ENCODE data around the gene ZSWIM4. TPM values are rescaled to one million over a fixed set of nuclear protein-coding genes. Genes with fewer than 3 reads are reported as not detected.

ZSWIM4 gene
- total and polyA plus RNA-seq, 8 donors: 2.2 to 14.0 (median 3.9) TPM

- TF ChIP-seq EP300 (IDR thresholded peaks at IDR 0.05) (no peak), POLR2A (IDR thresholded peaks at IDR 0.05) (no peak), POLR2AphosphoS5 (IDR thresholded peaks at IDR 0.05) (no peak)
- TF ChIP-seq, protein P1, sequence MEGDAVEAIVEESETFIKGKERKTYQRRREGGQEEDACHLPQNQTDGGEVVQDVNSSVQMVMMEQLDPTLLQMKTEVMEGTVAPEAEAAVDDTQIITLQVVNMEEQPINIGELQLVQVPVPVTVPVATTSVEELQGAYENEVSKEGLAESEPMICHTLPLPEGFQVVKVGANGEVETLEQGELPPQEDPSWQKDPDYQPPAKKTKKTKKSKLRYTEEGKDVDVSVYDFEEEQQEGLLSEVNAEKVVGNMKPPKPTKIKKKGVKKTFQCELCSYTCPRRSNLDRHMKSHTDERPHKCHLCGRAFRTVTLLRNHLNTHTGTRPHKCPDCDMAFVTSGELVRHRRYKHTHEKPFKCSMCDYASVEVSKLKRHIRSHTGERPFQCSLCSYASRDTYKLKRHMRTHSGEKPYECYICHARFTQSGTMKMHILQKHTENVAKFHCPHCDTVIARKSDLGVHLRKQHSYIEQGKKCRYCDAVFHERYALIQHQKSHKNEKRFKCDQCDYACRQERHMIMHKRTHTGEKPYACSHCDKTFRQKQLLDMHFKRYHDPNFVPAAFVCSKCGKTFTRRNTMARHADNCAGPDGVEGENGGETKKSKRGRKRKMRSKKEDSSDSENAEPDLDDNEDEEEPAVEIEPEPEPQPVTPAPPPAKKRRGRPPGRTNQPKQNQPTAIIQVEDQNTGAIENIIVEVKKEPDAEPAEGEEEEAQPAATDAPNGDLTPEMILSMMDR (IDR thresholded peaks at IDR 0.05): no peak
- intact Hi-C loops (cut with DNase I; ENCODE audit: low total_unique reads): no loop called here
- Histone ChIP-seq H3K36me3 (peaks cover 3 to 26% (median 13%) of the 10 kb centered on the region in 4 donors), H3K27ac (peak overlapping the region; percentile 34 to 70 (median 61)), H3K4me1 (peaks cover 0 to 15% (median 9%) of the 10 kb centered on the region in 4 donors), H3K9me3 (no peaks in the 10 kb centered on the region), H3K27me3 (no peaks in the 10 kb centered on the region), H3K4me3 (no peak overlapping the region)
- peak in 1 of 2 donors; percentile 77 for DNase-seq
- WGBS, 5 donors: 33 to 75% (median 40%) methylated on average over 6 to 9 of the region's 9 CpGs
Measured at GRCh38 chr19:13803038-13803437, 7.8 kb downstream of the ZSWIM4 start.

DNA sequence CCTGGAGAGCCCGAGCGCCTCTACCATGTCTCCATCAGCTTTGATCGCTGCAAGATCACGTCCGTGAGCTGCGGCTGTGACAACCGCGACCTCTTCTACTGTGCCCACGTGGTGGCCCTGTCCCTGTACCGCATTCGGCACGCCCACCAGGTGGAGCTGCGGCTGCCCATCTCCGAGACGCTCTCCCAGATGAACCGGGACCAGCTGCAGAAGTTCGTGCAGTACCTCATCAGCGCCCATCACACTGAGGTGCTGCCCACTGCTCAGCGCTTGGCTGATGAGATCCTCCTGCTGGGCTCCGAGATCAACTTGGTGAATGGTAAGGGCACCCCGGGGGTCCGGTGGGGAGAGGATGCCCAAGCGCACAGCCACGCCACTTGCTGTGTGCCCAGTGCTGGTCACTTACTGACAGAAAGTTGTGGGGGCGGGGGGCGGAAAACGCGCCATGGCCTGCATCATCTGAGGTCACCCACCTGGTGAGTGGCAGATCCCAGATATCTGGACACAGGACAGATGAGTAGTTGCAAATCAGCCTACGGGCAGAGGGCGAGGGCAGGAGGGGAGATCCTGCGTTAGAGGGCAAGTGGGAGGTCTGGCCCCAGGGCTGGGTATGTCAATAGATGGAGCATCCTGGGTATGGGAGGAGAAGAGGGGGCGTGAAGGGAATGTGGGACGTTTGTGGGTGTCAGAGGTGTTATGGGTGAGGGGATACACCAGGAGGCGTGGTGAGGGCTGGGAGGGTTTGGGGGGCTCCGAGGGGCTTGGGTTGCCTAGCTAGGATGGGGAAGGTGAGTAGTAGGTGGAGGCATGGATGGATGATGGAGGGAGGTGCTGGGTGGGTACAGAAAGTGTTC is 9.8 kb downstream of the ZSWIM4 start:
- H3K9me3 ChIP-seq: no peaks in the 10 kb centered on the region
- intact Hi-C loops (cut with DNase I; ENCODE audit: low total_unique reads): no loop called here
- TF ChIP-seq POLR2AphosphoS5 (IDR thresholded peaks at IDR 0.05): no peak
- TF ChIP-seq, protein P1 (IDR thresholded peaks at IDR 0.05): peak in 2 of 7 experiments; percentile 10 to 27
- DNase-seq: peak in 1 of 2 donors; percentile 69
- 74 to 86% (median 83%) methylated on average over 29 to 35 of the region's 35 CpGs for WGBS, 5 donors
- H3K4me3 ChIP-seq: no peak overlapping the region
- peaks cover 3 to 45% (median 31%) of the 10 kb centered on the region in 4 donors for H3K36me3 ChIP-seq
- H3K4me1 ChIP-seq: peaks cover 0 to 11% (median 9%) of the 10 kb centered on the region in 4 donors
- H3K27ac ChIP-seq: no peak overlapping the region
- H3K27me3 ChIP-seq: no peaks in the 10 kb centered on the region

DNA sequence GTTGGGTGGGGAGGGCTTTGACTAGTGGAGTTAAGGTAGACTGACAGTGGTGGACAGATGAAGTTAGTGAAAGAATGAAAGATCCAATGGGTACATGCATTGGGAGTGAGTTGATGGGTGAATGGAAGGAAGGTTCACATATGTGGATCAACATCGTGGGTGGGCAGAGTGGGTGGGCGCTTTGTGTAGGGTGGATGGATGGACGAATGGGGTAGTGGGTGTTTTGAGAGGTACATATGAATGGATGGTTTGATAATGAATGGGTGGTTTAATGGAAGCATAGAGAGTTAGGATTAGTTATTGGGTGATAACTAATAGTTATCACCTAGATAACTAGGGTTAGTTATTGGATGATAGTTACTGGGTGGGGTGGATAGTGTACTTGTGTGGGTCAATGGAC is 11.5 kb downstream of the ZSWIM4 start:
- no peaks in the 10 kb centered on the region for H3K27me3 ChIP-seq
- no peak overlapping the region for H3K4me3 ChIP-seq
- intact Hi-C loops (cut with DNase I; ENCODE audit: low total_unique reads): no loop called here
- no peak overlapping the region for H3K27ac ChIP-seq
- H3K4me1 ChIP-seq: peaks cover 0 to 11% (median 9%) of the 10 kb centered on the region in 4 donors
- H3K36me3 ChIP-seq: peaks cover 3 to 62% (median 41%) of the 10 kb centered on the region in 4 donors
- WGBS, 5 donors: 94 to 100% (median 97%) methylated on average over 3 of the region's 3 CpGs
- DNase-seq: no peak
- TF ChIP-seq, protein P1 (IDR thresholded peaks at IDR 0.05): no peak
- no peak for TF ChIP-seq EP300 (IDR thresholded peaks at IDR 0.05)
- no peak for TF ChIP-seq POLR2A (IDR thresholded peaks at IDR 0.05)
- TF ChIP-seq POLR2AphosphoS5 (IDR thresholded peaks at IDR 0.05): no peak
- H3K9me3 ChIP-seq: no peaks in the 10 kb centered on the region

DNA sequence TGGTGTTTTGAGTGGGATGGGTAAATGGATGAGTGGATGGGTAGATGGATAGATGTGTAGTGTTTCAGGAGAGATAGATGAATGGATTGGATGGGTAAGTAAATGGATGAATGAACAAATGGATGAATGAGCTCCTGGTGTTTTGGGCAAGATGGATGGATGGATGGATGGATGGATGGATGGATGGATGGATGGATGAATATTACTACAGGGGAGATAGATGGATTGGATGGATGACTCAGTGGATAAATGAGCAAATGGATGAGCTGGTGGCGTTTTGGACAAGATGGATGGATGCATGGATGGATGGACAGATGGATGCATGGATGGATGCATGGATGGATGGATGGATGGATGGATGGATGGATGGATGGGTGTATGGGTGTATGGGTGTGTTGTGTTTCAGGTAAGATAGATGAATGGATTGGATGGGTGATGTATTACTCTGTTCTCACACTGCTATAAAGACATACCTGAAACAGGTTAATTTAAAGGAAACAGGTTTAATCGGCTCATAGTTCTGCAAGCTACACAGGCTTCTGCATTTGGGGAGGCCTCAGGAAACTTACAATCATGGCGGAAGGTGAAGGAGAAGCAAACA is 12.3 kb downstream of the ZSWIM4 start:
- Histone ChIP-seq H3K27ac (no peak overlapping the region), H3K4me1 (peaks cover 0 to 10% (median 9%) of the 10 kb centered on the region in 4 donors), H3K9me3 (no peaks in the 10 kb centered on the region), H3K36me3 (peaks cover 4 to 63% (median 44%) of the 10 kb centered on the region in 4 donors), H3K4me3 (no peak overlapping the region), H3K27me3 (no peaks in the 10 kb centered on the region)
- TF ChIP-seq, protein P1 (IDR thresholded peaks at IDR 0.05): no peak
- TF ChIP-seq POLR2A (IDR thresholded peaks at IDR 0.05) (no peak), EP300 (IDR thresholded peaks at IDR 0.05) (no peak), POLR2AphosphoS5 (IDR thresholded peaks at IDR 0.05) (no peak)
- 96 to 99% (median 98%) methylated on average over 3 of the region's 3 CpGs for WGBS, 5 donors
- no peak for DNase-seq
- intact Hi-C loops (cut with DNase I; ENCODE audit: low total_unique reads): no loop called here

Measured in stomach (tissue), 9 donors.